ENCODE results near the gene ARMC12.
A peak's percentile ranks its signal among the peaks of the same experiment; 100 is the strongest.
"Not testable (repeated sequence)": the region's sequence is repeated elsewhere in the genome, so short reads cannot be mapped to it uniquely, and the experiment has no call there.

Gene ARMC12

GRCh38 chr6:35736982-35737412 lies at the start of gene ARMC12:
ARMC12 (plus strand) TSS chr6:35737032; CDS start chr6:35737109, 77 bp downstream.
- TF ChIP-seq CTCF (IDR thresholded peaks at IDR 0.05; ENCODE audit: control insufficient read depth, insufficient read depth, low read depth, low read length, missing control alignments): no peak
- no peak for DNase-seq (ENCODE audit: low read depth)
- H3K4me3 ChIP-seq (ENCODE audit: control insufficient read depth, low read depth, low read length): no peak within 1 kb of the TSS

GRCh38 chr6:35687658-35688604 lies 48.9 kb upstream of the ARMC12 start:
- TF ChIP-seq CTCF (IDR thresholded peaks at IDR 0.05; ENCODE audit: control insufficient read depth, insufficient read depth, low read depth, low read length, missing control alignments): no peak
- no peak for DNase-seq (ENCODE audit: low read depth)
- H3K4me3 ChIP-seq (ENCODE audit: control insufficient read depth, low read depth, low read length): peak overlapping the region; percentile 27

GRCh38 chr6:35688605-35689322 lies 48.1 kb upstream of the ARMC12 start, which contains the start of gene FKBP5:
FKBP5 (minus strand) TSS chr6:35688915; CDS start chr6:35642824, 46,091 bp downstream.
- TF ChIP-seq CTCF (IDR thresholded peaks at IDR 0.05; ENCODE audit: control insufficient read depth, insufficient read depth, low read depth, low read length, missing control alignments): no peak
- H3K4me3 ChIP-seq (ENCODE audit: control insufficient read depth, low read depth, low read length): peak within 1 kb of the TSS; percentile 27
- DNase-seq (ENCODE audit: low read depth): peak; percentile 14

- not testable (repeated sequence) for H3K4me3 ChIP-seq (ENCODE audit: control insufficient read depth, low read depth, low read length); DNase-seq (ENCODE audit: low read depth)
These were observed 46.8 kb upstream of the ARMC12 start for GRCh38 chr6:35690006-35690405.

GRCh38 chr6:35690484-35690883 lies 46.3 kb upstream of the ARMC12 start:
- no peak for DNase-seq (ENCODE audit: low read depth)
- H3K4me3 ChIP-seq (ENCODE audit: control insufficient read depth, low read depth, low read length): no peak overlapping the region
- TF ChIP-seq CTCF (IDR thresholded peaks at IDR 0.05; ENCODE audit: control insufficient read depth, insufficient read depth, low read depth, low read length, missing control alignments): no peak

GRCh38 chr6:35691027-35691824 lies 45.6 kb upstream of the ARMC12 start:
- no peak overlapping the region for H3K4me3 ChIP-seq (ENCODE audit: control insufficient read depth, low read depth, low read length)
- no peak for TF ChIP-seq CTCF (IDR thresholded peaks at IDR 0.05; ENCODE audit: control insufficient read depth, insufficient read depth, low read depth, low read length, missing control alignments)
- peak; percentile 11 for DNase-seq (ENCODE audit: low read depth)

All from AG09309 (cell line).